NCI-H2029 treated with DMSO at 0.1 percent for 48 hours (cell line): Measurements from ENCODE around the gene SUPT20HL1.
"Not testable (repeated sequence)": the region's sequence is repeated elsewhere in the genome, so short reads cannot be mapped to it uniquely, and the experiment has no call there.

Experiments
- DNase-seq: peaks from one replicate; lab custom pipeline; 2025; lab: John Stamatoyannopoulos, UW

SUPT20HL1 gene

DNA sequence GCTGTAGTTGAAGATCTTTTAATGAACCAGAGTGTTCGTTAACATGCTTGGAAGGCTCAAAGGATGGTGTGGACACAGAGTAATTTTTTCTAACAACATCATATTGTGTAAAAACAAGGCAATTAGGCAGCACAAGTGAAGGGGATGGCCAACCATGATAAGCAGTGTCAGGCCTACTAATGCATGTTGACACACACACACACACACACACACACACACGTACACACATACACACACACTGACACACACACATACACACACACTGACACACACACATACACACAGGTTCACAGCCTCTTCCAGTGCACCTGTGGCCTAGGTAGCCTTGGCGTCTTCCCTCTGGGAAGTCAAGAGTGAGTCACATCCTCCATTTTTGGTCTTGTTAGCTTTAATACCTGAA lies at the start of gene SUPT20HL1:
Gene SUPT20HL1 (plus strand): TSS at position 368 of the 400 bp plus-strand sequence. CDS start 2,122 bp downstream, outside the sequence.
- no peak for DNase-seq

DNA sequence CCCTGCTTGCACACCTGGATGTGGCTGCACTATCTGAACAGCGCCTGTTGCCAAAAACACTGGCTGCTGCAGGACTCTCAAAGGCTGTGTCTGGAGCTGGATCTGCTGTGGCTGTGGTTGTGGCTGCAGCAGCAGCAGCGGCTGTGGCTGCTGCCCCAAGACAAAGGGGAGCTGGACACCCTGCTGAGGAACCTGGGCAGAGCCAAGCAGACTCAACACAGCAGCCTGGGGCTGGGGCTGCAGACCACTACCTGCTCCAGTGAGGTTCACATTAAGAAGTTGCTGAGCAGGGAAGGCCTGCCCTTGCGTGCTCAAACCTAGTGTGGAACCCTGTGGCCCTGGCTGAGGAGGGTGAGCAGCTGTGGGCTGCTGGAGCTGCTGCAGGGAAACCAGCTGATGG lies 49.5 kb upstream of the SUPT20HL1 start:
- DNase-seq, result not testable (repeated sequence)

DNA sequence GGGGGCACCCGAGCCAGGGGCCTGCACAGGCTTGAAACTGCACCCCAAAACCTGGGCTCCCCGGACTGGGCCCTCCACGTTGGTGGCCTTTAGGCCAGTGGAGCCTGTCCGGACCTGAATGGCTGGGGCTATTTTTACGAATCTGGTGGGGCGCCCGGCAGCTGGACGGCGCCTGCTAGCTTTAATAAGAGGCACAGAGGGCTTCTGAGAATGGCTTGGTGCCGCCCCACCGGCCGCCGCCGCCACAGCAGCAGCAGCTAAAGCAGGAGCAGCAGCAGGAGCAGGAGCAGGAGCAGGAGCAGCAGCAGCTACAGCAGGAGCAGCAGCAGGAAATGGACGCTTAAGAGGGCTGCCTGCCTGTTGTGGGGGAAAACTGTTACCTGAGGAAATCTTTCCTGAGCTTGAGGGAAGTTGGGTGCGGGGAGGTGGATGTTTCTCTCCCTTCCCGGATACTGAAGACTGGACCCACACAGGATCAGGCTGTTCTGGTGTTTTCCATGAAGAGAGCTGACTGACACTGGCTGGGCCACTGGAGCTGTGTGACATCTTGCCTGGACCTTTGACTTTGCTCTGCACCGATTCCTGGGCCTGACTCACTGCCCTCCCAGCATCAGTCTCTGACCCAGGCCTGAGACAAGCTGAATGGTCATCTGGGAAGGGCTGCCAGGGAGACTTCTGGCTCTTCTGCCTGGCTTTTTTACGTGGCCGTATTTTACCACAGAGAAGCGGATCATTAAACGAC lies 48.8 kb upstream of the SUPT20HL1 start:
- not testable (repeated sequence) for DNase-seq

DNA sequence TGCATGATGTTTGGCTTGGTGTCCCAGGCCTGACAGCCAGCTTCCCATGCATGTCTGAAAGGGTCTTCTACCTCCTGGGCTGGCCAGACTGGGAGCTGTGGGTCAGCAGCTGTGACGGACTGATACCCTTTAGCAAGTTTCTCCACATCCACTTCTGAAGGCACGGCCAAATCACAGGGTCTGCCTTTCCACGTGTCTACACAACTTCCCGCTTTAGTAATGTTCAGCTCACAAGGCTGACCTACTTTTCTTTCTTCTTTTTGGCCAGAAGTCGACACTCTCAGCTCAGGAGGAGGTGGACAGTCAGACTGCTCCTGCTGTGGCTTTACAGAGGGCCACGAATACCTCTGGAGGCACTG lies 48.2 kb upstream of the SUPT20HL1 start:
- DNase-seq, result not testable (repeated sequence)

DNA sequence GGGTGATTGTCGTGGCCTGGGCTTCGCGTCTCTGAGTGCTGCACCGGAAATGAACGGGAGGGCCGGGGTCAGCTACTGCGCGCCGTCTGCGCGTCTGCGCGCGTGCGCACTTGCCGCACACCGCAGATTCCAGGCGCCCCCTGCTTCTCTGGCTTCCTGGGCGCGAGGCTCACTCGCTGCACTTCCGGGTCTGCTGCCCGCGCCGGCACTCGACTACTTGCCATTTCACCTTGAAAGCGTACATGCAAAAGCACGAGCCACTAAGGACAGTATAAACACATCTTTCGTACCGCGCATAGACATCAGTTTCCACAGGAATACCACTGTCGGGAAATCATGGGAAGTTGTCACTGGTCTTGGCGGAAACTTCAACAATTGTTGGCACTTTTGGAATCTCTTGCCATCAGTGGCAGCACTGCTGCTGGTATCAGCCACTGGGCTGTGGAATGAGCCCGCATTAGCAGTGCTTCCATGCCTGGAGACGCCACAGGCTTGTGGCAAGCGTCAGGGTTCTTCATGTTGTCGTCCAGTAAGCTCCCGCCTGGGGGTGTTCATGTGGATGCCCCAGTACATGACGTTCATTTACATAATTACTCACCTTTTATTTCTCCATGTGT lies 46.3 kb upstream of the SUPT20HL1 start, which contains the start of gene SUPT20HL2:
Gene SUPT20HL2 (minus strand): TSS at position 51 of the 617 bp plus-strand sequence. CDS start 754 bp downstream, outside the sequence.
- DNase-seq, result no peak

DNA sequence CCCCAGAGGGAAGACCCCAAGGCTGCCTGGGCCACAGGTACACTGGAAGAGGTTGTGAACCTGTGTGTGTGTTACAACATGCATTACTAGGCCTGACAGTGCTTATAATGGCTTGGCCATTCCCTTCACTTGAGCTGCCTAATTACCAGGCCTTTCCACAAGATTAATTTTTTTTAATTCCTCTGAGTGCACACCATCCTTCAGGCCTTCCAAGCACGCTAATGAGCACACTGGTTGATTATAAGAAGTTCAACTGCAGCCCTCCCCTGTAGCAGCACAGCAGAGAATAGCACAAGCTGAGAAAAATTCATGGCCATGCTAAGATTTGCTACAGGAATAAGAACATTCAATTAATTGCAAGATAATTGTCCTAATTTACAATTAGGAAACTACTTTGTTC lies 44.3 kb upstream of the SUPT20HL1 start:
- DNase-seq, result no peak

DNA sequence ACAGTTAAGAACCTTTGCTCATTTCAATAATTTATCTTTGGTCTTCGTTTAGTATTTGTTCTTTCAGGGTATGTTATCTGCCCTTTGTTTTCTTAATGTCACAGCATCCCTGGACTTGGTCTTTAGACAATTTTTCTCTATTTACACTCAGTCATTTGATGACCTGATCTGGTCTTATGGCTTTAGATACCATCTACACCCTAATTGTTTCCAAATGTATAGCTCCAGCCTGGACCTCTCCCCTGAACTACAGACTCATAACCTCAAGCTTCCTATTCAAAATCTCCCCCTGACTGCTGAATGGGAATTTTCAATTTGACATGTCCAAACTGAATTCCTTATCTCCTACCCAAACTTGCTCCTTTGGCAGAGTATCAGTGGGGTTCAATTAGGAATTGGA lies 42.9 kb upstream of the SUPT20HL1 start:
- DNase-seq, result no peak

DNA sequence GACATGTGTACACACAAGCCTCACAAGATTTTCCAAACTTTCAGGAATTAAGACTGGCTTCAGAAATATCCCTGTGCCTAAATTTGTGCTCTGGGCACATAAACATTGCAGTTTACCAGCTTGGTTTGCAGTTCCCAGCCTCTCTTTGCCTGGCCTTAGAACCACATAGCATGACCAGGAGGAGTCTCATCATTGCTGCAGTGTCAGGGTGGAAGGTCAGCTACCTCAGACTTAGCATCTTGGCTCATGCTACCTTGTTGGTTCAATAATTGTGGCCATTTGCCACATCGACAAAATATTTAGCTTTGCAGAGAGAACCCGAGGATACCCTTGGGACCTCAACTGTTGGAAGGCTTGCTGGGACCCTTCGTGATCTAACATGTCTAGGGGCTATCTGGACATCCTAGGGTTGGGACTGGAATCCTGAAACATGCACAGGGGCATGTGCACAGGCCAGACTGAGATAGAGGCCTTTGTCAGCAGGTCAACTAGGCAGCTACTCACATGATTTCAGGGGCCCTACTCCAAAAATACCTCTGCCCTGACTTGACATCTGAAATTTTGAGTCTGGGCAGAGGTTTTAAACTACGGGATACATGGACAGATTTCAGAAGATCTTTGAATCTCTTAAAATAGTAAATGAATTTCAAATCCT lies 38.6 kb upstream of the SUPT20HL1 start:
- DNase-seq, result no peak

DNA sequence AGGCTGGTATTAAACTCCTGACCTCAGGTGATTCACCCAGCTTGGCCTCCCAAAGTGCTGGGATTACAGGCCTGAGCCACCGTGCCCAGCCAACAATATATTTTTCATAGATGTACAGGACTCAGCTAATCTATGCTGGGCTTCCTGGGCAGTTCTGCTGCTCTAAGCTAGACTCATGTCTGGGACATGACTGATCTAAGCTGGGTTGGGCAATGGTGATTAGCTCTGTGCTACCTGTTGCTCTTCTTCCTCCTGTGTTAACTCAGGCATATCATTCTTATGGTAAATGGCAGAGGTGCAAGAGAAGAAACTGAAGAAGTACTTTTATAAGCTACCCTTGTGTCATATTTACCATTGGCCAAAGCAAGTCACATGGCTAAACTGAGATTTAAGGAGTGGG lies 35.2 kb upstream of the SUPT20HL1 start:
- no peak for DNase-seq

DNA sequence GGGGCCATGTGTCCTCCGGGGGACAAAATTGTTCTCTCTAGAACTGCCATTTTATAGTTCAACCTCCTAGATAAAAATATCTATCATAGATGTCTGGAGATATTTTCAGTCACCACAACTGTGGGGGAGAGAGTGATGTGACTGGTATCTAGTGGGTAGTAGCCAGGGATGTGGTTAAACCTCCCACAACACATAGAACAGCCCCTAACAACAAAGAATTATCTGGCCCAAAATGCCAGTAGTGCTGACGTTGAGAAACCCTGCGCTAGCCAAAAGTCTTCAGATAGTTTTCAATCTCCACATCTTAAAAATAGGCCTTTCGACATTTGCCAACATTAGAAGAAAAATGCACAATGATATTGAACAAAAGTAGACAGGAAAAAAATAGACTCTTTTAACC lies 27.6 kb upstream of the SUPT20HL1 start:
- no peak for DNase-seq

DNA sequence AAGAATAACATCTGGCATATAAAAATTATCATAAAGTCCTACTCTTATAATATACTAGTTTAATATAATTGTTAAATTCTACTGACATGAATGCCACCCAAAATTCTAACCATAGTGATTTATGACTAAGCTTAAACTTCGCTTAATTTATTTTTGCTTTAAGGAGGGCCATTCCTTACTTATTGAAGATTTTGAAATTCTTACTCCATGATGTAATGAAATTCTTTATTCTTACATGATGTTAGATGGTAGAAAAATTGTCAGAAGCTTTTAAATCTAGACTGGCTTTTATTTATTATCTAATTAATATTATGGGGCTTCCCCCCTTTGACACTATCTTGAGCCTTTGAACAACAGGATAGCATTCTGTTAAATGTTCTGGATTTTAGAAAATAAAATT lies 27.1 kb upstream of the SUPT20HL1 start:
- DNase-seq, result no peak

DNA sequence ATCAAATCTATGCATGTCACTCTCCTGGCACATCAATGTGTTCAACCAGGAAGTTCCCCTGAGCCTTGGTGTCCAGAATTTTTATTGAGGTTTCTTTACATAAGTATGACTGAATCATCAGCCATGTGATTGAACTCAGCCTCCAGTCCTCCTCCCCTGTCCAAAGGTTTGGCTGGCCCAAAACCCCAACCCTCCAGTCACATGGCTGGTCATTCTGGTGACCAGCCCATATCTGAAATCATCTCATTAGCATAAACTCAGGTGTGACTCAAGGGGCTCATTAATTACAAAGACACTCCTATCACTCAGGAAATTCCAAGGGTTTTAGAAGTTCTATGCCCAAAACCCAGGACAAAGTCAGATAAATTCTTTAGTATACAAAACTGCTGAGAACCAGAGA lies 26.0 kb upstream of the SUPT20HL1 start:
- no peak for DNase-seq

DNA sequence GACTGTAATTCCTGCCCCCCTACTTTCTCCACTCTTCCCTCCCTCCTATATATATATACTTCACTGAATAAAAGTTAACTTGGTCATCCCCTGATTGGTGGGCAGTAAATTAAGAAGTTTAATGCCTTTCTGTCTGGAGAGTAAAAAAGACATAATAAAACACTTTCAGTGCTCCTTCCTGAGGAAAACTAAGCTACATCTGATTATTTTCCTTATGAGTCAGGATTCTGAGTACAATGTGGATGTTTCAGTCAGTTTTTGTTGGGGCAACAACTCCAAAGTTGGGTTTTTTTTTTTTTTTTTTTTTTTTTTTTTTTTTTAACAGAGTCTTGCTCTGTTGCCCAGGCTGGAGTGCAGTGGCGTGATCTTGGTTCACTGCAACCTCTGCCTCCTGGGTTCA lies 24.6 kb upstream of the SUPT20HL1 start:
- no peak for DNase-seq

DNA sequence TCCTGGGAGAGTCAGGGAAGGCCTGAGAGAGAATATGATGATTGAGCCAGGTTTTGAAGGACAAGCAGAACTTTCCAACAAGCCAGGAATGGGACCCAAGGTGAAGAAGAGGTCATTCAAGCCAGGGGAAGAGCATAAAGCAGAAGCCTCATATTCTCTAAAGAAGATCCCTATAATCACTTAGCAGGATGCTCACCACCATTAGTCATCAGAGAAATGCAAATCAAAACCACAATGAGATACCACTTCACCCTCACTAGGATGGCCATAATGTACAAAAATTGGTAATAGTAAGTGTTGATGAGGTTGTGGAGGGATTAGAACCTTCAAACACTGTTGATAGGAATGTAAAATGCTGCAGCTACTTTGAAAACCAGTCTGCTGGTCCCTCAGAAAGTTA lies 20.5 kb upstream of the SUPT20HL1 start:
- no peak for DNase-seq

DNA sequence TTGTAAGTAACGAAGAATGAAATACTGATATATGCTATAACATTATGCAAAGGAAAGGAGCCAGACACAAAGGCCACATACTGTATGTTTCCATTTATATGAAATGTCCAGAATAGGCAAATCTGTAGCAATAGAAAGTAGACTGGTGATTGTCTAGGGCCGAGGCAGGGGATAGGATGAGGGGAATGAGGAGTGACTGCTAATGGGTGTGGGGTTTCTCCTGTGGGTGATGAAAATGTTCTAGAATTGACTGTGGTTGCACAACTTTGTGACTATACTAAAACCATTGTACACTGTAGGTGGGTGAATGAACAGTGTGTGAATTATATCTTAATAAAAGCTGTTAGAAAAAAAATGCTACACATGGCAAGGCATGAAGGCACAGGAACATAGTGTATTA lies 19.9 kb upstream of the SUPT20HL1 start:
- no peak for DNase-seq

DNA sequence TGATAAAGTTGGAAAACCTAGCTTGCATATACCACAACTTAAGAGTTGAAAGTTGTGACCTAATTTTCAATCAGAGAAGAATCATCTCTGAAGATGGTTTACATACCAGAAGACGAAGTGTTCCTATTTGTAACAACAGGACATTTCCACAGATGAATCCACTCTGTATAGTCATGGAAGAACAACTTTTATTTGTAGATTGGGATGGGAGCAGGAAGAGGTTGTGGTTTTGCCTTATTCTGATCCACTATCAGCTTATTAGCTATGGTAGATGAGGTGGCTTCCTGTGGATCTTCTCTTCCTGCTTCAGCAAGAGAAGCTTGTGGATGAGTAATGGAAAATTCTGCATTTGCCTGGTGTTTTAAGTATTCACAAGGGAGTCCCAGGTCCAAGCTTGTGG lies 18.6 kb upstream of the SUPT20HL1 start:
- no peak for DNase-seq

DNA sequence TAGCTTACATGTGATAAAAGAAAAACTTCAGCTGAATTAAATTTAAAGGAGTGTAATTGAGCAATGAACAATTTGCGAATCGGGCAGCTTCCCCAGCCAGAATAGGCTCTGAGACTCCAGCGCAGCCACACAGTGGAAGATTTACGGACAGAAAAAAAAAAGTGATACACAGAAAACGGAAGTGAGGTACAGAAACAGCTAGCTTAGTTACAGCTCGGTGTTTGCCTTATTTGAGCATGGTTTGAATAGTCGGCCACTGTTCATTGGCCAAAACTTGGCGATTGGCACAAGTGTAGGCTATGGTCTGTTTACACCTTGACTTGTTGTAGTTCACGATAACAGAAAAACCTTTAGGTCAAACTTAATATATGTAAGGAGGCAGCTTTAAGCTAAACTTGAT lies 16.7 kb upstream of the SUPT20HL1 start:
- no peak for DNase-seq

DNA sequence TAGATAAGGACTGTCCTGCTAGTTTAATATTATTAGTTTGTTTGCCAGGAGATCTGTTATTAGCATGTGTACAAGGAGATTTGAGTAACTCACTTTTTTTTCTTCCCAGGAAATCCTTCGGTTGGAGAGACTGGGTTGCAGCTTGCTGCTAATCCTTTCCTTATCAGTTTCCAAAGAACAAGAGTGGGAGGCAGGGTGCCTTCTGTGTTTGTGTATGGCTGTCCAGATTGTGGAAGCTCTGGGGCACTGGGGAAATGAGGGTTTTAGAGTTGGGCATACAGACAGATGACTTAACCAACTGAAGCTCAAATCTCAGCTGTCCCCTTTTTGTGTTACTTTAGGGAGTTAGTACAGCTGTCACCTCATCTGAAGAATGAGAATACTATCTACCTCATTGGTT lies 12.6 kb upstream of the SUPT20HL1 start:
- DNase-seq, result no peak

DNA sequence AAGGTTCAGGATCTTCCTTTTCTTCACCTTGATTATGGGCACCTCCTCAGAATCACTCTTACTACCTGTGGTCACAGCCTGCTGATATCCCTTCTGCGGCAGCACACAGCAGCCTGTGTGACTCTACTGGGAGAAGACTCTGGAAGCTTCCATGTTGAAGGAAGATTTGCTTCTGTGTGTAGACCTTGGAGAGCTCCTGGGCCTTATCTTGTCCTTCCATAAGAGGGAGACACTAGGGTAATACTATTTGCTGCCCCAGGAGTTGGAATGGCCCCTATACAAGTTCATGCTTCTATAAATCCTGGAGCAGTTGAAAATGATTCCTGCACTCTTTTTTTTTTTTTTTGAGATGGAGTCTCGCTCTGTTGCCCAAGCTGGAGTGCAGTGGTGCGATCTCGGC lies 10.2 kb upstream of the SUPT20HL1 start:
- DNase-seq, result no peak

DNA sequence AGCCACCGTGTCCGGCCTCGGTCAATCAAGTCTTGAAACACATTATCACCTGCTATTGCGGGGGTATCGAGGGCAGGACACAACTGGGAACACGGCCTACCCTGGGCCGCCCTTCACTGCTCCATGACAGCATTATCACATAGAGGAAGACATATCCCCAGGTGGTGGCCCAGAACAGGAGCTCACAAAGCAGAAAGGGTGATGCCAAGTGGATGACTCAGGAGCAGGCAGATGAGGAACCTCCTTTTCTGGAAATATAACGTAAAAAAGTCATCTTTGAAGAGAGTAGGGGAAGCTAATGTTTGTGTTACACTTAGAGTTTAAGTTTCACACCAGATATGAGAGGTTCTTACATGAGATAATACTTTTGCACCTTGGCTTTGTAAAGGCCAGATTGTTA lies 5.3 kb upstream of the SUPT20HL1 start:
- no peak for DNase-seq

DNA sequence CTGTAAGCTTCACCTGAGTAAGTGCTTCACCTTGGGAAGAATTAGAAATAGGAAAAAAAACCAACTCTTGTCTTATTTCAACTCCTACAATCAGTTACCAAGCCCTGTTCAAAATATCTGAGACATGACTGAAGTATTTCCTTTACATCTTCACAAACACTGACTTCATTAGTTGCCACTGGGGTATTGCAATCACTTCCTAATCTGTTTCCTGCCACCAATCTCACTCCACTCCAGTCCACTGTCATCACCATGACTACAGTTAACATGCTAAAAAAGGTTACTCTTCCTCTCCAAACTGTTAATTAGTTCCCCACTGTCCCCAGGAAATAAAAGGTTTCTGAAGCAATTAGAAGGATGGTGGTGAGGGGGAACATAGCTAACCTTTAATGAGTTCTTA lies 3.3 kb upstream of the SUPT20HL1 start:
- no peak for DNase-seq

DNA sequence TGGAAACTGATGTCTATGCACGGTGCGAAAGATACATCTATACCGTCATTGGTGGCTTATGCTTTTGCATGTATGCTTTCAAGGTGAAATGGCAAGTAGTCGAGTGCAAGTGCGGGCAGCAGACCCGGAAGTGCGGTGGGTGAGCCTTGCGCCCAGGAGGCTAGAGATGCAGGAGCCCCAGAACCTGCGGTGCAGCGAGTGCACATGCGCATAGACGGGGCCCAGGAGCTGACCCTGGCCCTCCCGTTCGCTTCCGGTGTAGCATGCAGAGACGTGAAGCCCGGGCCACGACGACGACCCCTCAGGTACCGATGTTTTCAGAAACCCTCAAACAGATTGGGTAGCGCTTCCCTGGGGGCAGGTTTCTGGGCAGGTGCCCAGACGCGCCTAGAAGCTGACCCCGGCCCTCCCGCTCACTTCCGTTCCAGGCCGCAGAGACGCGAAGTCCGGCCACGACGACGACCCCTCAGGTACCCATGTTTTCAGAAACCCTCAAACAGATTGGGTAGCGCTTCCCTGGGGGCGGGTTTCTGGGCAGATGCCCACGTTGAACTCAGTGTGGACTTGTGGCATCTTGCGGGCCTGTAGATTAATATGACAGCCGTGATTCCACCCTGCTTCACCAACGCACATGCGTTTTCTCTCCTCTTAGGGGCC lies 1.8 kb downstream of the SUPT20HL1 start:
- not testable (repeated sequence) for DNase-seq
